GM12878 (cell line): ENCODE measurements around the gene ARL4D.

Experiments
- ASH2L ChIP-seq: fragments of 300-600, 200-600 bp; sonication (generic); IDR thresholded peaks from 2 replicates; pipeline ENCODE4 v1.6.1; 2017; ENCODE audit warnings: low read depth, mild to moderate bottlenecking, borderline replicate concordance
- BRCA1 ChIP-seq: IDR thresholded peaks from 2 replicates; pipeline ENCODE4 v1.6.1; 2011; ENCODE audit warnings: low read depth, low read length, improper control_type of control experiment
- CHD2 ChIP-seq: IDR thresholded peaks from 2 replicates; pipeline ENCODE4 v1.6.1; 2011; ENCODE audit warnings: low read depth, low read length, improper control_type of control experiment, borderline replicate concordance
- ESRRA ChIP-seq: IDR thresholded peaks from 2 replicates; pipeline ENCODE4 v1.6.1; 2012; ENCODE audit warnings: mild to moderate bottlenecking, low read length, improper control_type of control experiment
- JUNB ChIP-seq: IDR thresholded peaks from 2 replicates; pipeline ENCODE4 v1.6.1; 2016; ENCODE audit warnings: antibody characterized with exemption, mild to moderate bottlenecking
- POLR2A ChIP-seq: IDR thresholded peaks from 2 replicates; pipeline ENCODE4 v1.6.1; 2011; ENCODE audit warnings: low read depth, mild to moderate bottlenecking, low read length
- POLR2AphosphoS5 ChIP-seq: IDR thresholded peaks from 2 replicates; pipeline ENCODE4 v1.6.1; 2011; ENCODE audit warnings: mild to moderate bottlenecking, low read length, inconsistent platforms
- TARDBP ChIP-seq: IDR thresholded peaks from 2 replicates; pipeline ENCODE4 v1.6.1; 2016; ENCODE audit warnings: borderline replicate concordance

GRCh38 chr17:43354371-43354770, 44.4 kb upstream of the ARL4D start:
- no peak for TF ChIP-seq BRCA1
- no peak for TF ChIP-seq POLR2AphosphoS5
- no peak for TF ChIP-seq TARDBP
- no peak for TF ChIP-seq ASH2L
- no peak for TF ChIP-seq ESRRA
- TF ChIP-seq POLR2A: no peak
- no peak for TF ChIP-seq CHD2
- no peak for TF ChIP-seq JUNB
